ENCODE results near the gene TOGARAM1.
A peak's percentile ranks its signal among the peaks of the same experiment; 100 is the strongest.

Gene TOGARAM1

GRCh38 chr14:44995770-44996294, 33.8 kb downstream of the TOGARAM1 start:
- no peak overlapping the region for H3K4me3 ChIP-seq (ENCODE audit: low read length)
- DNase-seq (ENCODE audit: low read depth), result no peak
- TF ChIP-seq CTCF (conservative IDR thresholded peaks at IDR 0.05; ENCODE audit: low read length), result no peak

DNA sequence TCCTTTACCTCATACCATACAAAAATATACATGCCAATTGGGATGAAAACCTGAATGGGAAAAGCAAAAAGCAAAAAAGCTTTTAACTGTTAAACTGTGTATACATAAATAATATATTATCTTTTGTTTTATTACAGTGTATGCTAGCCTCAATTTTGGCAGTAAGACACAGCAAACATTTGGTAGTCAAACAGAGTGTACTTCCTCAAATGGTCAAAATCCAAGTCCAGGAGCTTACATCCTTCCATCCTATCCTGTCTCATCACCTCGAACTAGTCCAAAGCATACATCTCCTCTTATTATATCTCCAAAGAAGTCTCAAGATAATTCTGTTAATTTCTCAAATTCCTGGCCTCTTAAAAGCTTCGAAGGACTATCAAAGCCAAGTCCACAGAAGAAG, 41.9 kb downstream of the TOGARAM1 start:
- no peak for TF ChIP-seq CTCF (conservative IDR thresholded peaks at IDR 0.05; ENCODE audit: low read length)
- no peak for DNase-seq (ENCODE audit: low read depth)

DNA sequence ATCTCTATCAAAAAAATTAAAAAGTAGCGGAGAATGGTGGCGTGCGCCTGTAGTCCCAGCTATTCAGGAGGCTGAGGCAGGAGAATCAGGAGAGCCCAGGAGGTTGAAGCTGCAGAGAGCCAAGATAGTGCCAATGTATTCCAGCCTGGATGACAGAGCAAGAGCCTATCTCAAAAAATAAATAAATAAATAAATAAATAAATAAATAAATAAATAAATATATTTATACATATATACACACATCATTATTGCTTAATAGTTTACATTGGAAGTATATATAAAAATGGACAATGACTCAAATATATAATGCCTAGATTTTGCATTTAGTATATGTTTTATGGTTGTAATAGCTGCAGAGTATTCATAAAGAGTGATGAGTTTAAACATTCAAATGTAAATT, 53.1 kb downstream of the TOGARAM1 start:
- DNase-seq (ENCODE audit: low read depth), result no peak
- TF ChIP-seq CTCF (conservative IDR thresholded peaks at IDR 0.05; ENCODE audit: low read length), result no peak
- no peak overlapping the region for H3K4me3 ChIP-seq (ENCODE audit: low read length)

More for the DNA sequence above, 41.9 kb downstream of the TOGARAM1 start:
- no peak overlapping the region for H3K4me3 ChIP-seq (ENCODE audit: low read length)

- TF ChIP-seq CTCF (conservative IDR thresholded peaks at IDR 0.05; ENCODE audit: low read length), result no peak
- peak; percentile 4 for DNase-seq (ENCODE audit: low read depth)
- H3K4me3 ChIP-seq (ENCODE audit: low read length), result no peak overlapping the region
Measured at GRCh38 chr14:45028107-45028626, 66.2 kb downstream of the TOGARAM1 start.

- no peak for TF ChIP-seq CTCF (conservative IDR thresholded peaks at IDR 0.05; ENCODE audit: low read length)
- no peak for DNase-seq (ENCODE audit: low read depth)
- no peak overlapping the region for H3K4me3 ChIP-seq (ENCODE audit: low read length)
Measured at GRCh38 chr14:45034730-45035129, 72.7 kb downstream of the TOGARAM1 start.

DNA sequence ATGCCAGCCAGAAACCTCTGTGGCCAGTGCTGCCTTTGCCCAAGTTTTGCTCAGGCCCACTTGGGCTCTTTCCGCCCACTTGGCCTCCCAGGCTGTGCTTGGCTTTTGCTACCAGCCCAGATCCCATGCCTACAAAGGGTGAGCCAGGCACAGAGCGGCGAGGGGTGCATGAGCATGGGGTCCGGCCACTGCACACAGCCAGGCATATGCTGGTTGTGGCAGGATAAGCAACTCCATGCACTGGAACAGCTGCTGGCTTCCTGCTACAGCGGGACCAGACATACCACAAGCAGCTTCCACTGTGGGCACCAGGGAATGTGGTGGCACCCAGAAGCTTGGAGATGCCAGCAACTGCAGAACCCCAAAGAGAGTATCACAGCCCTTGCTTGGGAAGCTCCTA, 76.3 kb downstream of the TOGARAM1 start:
- no peak overlapping the region for H3K4me3 ChIP-seq (ENCODE audit: low read length)
- TF ChIP-seq CTCF (conservative IDR thresholded peaks at IDR 0.05; ENCODE audit: low read length), result no peak
- DNase-seq (ENCODE audit: low read depth), result no peak

GRCh38 chr14:45038865-45039264, 76.9 kb downstream of the TOGARAM1 start:
- H3K4me3 ChIP-seq (ENCODE audit: low read length), result no peak overlapping the region
- no peak for DNase-seq (ENCODE audit: low read depth)
- TF ChIP-seq CTCF (conservative IDR thresholded peaks at IDR 0.05; ENCODE audit: low read length), result no peak
